GM12873 (cell line): Measurements from ENCODE around the gene LEKR1.
A peak's percentile ranks its signal among the peaks of the same experiment; 100 is the strongest.

Source experiments
- CTCF ChIP-seq: IDR thresholded peaks from 2 replicates; pipeline ENCODE4 v1.5.1; 2012; ENCODE audit warnings: low read depth, mild to moderate bottlenecking, moderate library complexity, low read length, control low read depth; ENCODE audit not compliant: insufficient read depth; ENCODE audit errors: missing control alignments

LEKR1 gene

GRCh38 chr3:157079676-157080369 lies 253.7 kb downstream of the LEKR1 start:
- no peak for TF ChIP-seq CTCF

- TF ChIP-seq CTCF: peak; percentile 98
Observed at GRCh38 chr3:157081626-157082210, 255.6 kb downstream of the LEKR1 start.

GRCh38 chr3:157082305-157082982 lies 256.3 kb downstream of the LEKR1 start:
- no peak for TF ChIP-seq CTCF

- TF ChIP-seq CTCF: no peak
Observed at GRCh38 chr3:157083824-157084223, 257.7 kb downstream of the LEKR1 start.

- no peak for TF ChIP-seq CTCF
Observed at GRCh38 chr3:157086060-157086750, 260.1 kb downstream of the LEKR1 start.

- no peak for TF ChIP-seq CTCF
Observed at GRCh38 chr3:157086775-157087174, 260.6 kb downstream of the LEKR1 start.

- no peak for TF ChIP-seq CTCF
Observed at GRCh38 chr3:157087373-157087772, 261.2 kb downstream of the LEKR1 start.
